ENCODE measurements around the gene PAX7.

Gene PAX7

DNA sequence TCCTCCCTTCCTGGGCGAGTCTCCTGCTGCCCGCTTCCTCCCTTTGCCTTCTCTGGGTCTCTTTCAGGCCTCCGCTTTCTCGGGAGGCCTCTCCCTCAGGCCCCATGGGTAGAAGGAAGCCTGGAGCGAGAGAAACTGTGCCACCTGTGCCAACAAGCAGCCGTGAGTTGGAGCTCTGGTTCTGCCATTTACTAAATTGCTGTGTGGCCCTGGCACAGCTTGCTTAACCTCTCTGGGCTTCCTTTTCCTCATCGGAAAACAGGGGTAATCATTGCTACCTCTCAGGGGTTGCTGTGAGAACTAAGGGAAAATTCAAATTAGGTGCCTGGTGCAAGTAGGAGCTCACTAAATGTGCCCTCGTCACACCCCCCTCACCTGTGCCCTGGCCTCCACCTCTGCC is 80.4 kb downstream of the PAX7 start:
- FAIRE-seq: no peak

DNA sequence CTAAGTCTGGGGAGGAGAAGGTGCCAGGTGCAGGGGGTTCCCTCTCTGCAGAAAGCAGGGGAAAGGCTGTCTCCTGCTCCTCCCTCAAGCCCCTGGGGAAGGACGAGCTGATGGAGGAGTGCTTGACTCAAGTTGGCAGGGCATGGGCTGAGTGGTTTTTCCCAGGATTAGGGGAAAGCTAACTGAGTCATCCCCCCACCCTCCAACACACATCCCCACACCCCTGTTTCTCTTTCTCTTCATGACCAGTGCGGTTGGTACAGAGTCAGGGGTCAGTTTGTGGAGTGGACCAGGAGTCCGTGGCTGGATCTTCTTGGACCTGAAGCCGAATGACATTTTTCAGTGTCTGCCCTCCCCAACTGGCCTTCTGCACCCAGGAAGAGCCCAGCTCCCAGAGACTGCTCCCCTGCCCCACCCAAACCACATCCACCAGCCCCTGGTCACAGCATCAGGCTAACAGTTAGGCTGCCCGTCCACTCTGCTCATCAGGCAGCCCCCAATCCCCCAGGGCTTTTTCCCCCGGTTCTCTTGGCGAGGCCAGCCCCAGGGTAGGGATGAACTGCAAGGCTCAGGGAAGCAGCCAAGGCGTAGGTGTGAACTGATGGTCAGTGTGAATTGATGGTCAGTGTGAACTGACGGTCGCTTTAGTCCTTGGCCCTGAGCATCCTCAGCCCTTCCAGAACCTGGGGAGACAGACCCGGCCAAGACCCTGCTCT is 81.0 kb downstream of the PAX7 start:
- no peak for FAIRE-seq

DNA sequence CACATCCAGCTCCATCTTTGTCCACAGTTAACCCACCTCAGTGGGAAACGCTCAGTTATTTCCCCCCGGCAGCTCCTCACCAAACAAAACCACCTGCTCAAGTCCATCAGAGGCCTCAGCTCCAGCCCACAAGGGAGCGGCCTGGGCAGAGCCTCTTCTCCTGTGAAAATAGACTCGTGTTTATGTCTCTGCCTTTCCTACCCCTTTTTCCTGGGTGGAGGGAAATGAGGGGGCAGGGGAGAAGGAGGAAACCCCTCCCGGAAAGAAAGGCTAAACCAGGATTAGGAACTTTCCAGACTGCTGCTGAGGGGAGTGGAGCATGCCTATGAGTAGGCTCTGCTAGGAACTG is 81.6 kb downstream of the PAX7 start:
- FAIRE-seq: no peak

- FAIRE-seq: no peak
Observed at GRCh38 chr1:18714404-18715175, 83.9 kb downstream of the PAX7 start.

GRCh38 chr1:18716112-18716784 is 85.6 kb downstream of the PAX7 start:
- FAIRE-seq: no peak

DNA sequence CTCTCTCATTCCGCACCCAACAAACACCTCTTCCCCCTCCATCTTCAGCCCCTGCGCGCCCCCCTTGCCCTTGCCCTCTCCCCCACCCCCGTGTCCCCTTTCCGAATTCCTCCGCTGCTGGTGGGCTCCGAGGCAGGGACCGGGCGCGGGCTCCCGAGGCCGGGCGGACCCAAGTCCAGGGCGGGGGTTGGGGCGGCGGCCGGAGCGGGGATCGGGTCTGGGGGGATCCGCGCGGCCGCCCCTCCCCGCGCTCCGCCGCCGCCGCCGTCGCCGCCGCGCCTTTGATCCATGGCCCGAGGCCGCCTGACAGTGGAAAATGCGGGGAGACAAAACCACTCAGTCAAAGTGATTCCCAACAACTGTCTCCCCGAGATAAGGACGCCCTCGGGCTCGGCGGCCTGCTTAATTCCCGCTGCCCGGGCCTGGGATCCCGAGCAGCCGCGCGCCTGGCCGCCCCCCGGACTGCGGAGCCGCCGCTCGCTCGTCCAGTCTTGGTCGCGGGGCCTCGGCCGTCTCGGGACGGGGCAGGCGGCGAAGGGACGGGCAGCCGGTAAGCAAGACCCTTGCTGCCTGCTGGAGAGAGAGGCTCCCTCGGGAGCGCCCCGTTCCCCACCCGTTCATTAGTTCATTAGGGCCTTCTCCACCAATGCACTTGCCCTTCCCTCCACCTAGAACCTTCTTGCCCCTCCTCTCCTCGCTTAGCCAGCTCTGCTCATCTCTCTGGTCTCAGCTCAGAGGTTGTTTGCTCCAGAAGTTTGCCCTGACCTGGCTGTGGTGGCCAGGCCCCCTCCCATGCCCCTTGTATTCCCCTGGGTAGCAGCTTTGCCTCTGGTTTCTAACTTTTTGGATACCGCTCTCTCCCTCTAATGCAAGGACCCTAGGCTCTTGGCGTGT is 86.4 kb downstream of the PAX7 start:
- no peak for FAIRE-seq

DNA sequence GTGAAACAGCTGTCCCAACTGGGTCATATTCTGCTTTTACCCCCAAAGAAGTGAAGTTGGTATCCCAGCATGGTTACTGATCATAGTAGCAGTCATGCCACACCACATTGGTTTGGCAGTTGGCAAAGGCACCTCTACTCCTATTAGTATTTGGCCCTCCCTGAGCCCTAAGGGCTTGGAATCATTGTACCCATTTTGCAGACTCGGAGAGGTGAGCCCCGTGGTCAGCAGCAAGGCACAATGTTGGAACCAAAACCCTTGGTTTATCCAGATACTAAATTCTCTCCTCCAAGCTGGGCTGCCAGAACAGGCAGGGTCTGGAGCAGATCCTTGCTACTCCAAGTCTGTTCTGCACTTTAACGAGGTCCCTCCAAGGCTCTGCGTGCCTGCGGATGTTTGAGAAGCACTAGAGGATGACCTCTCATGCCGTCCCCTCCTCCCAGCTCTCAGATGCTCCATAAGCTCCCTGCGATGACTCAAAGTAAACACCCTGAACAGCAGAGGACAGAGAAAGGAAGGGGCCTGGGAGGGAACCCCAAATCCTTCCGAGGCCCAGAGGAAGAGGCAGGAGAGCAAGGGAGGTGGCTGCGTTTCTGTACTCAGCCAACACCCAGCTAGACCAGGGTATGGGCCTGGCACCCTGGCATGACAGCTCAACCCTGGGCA is 89.3 kb downstream of the PAX7 start:
- FAIRE-seq: no peak

- no peak for FAIRE-seq
Observed at GRCh38 chr1:18721041-18721440, 90.4 kb downstream of the PAX7 start.

DNA sequence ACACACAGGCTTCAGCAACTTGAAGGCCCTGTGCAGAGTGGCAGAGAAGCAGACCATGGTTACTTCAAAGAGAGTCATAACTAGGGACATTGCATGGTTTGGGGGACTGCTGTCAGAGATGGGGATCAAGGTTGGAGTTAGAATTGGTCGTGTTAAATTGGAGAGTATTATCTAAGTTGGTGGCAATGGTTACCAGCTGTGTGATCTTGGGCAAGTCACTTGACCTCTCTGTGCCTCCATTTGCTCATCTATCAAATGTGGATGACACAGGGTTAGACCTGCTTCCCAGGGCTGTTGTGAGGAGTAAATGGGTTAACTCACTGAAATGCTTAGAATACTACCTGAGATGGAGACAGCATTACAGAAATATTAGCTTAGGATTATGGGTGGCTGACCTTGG is 91.1 kb downstream of the PAX7 start:
- no peak for FAIRE-seq

- no peak for FAIRE-seq
Observed at GRCh38 chr1:18722270-18722669, 91.6 kb downstream of the PAX7 start.

GRCh38 chr1:18723206-18723605 is 92.6 kb downstream of the PAX7 start:
- no peak for FAIRE-seq

DNA sequence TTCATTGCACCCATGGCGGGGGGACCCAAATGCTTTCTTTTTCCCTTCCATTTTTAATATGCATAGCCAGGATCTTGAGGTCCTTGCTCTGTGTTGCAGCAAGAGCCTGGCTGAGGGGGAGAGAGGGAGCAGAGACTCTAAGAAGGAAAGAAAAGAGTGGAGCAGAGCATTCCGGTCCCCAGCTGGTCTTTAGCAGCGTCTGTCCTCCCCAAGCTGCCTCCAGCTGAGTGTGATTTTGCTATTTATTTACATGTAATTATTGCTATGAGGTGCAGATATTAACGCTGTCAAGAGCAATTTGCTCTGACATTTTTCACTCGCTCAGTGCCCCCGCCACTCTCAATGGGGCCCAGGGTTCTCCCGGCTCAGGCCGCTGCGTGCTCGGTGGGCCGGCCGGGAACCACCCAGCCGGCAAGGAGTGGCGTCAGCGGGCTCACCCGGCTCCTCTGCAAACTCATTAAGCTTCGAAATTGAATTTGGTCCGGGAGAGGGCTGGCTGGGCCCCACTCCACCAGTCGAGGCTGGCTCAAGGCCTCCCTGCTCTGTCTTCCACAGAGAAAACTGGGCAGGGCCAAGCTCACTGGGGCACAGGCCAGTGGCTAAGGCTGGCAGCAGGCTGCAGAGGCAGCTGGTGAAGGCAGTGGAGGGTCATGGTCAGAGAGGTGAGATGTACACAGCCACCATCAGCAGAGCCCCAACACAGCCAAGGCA is 93.2 kb downstream of the PAX7 start:
- no peak for FAIRE-seq

DNA sequence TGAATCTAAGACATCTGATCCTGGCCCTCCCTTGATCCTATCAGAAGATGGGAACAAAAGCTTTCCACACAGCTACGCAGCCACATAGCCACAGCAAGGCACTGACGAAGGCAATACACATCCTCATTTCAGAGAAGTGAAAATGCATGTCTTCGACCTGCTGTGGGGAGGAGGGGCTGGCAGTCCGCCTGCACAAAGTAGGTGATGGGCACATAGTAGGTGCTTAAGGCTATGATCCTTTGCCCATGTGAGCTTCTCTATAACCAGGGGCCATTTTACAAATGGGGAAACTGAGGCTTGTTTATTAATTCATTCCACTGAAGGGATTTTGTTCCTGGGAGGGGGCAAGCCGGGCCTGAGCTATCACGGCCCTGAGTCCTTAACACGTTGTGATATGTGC is 94.2 kb downstream of the PAX7 start:
- FAIRE-seq: no peak

DNA sequence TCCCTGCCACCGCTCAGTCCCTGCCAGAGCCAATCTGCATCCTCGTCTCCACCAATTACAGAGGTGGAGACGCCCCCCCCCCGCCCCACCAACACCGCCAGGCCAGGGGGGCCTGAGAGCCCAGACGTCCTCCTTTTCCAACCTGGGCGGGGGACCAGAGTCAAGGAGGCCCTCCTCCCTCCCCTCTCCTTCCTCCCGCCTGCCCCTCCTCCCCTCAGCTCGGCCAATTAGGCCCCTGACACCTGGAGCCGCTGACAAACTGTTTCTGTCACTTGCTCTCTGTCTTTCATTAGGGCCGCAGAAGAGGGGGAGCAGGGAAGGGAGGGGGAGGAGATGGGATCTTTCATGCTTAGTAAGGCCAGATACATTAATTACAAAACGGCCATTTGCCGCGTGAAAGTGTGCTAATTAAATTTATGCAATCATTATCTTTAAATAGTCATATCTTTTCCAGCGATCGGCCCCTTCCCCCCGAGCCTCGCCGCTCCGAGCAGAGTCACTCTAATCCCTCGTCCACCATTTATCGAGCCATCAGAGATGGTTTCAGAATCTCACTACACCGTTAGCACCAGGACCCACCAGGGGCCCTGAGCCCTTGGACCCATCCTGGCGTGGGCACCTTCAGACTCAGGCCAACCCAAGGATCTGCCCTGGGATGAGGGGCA is 94.7 kb downstream of the PAX7 start:
- no peak for FAIRE-seq

DNA sequence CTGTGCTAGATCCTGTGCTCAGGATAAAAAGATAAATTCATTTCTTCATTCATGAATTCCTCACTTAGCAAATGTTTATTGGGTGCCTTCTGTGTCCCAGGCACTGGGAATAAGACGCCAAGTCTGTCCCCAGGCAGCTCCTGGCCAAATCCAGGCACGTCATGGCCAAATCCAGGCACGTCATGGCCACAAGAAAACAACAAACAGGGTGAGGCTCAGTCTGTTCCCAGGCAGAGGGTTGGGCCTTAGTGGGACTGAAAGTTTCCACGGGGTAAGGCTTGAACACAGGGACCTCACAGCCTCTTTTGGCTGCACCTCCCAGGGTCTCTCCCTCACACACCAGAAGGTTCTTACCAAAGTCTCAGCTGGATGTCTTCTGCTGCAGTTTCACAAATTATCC is 95.7 kb downstream of the PAX7 start:
- FAIRE-seq: no peak

DNA sequence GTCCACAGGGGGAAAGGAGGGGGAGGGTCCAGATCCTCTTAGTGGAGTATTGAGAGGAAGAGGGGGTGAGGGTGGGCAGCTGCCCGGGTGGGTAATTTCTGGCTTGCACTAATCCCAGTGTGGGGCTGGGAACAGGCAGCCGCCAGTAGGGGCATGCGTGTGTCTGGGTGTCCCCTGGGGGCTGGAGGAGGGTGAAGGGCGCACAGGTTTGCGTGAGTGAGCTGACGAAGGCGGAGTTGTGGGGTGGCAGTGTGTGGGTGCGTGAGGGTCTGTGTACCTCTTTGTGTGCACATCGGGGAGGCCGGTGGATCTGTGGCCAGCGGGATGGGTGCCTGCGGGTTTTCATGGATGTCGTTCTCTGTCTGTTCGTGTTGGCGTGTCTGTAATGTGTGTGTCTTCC is 97.3 kb downstream of the PAX7 start:
- no peak for FAIRE-seq

GRCh38 chr1:18730321-18730720 is 99.7 kb downstream of the PAX7 start:
- no peak for FAIRE-seq

DNA sequence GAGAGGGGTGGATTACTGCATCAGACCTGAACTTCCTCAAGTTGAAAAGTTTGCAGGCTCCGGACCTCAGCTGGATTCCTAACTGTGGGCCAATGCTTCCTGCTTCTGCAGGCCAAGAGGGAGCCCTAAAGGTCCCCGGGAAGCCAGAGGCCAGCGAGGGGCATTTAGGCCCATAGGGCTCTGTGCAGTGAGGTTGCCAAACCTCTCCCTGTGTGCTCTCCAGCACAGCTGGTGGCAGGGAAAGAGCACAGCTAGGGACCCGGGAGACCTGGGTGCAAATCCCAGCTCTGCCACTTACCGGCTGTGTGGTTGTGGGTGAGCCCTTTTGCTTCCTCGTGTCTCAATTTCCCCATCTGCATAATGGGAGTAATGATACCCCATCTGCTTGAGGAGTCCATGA is 100.5 kb downstream of the PAX7 start:
- FAIRE-seq: no peak

DNA sequence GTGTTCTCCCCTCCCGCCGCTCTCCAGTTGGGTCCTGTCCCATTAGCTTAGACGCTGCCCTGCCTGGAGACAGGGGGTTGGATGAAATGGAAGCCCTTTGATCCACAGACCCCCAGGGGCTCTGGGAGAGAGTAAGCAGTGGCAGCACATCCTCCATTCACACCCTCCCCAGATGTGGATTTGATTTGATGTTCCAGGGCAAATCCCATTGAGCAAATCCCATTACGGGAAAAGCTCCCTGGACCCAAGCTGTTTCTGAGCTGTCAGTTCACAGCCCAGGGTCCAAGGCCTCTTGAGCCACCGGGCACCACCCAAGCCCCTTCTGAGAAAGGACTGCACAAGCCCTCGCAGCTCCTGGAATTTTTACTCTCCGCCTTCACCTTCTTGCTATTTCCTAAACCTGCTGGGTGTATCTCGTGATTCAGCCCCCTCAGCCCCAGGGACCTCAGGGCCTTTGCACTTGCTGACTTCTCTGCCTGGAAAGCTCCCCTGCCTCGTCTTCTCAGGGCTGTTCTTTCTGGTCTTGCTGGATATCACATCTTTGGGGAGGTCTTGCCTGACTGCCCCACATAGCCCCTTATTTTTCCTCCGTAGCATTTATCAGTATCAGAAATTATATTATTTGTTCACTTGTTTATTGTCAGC is 101.1 kb downstream of the PAX7 start:
- FAIRE-seq: no peak

DNA sequence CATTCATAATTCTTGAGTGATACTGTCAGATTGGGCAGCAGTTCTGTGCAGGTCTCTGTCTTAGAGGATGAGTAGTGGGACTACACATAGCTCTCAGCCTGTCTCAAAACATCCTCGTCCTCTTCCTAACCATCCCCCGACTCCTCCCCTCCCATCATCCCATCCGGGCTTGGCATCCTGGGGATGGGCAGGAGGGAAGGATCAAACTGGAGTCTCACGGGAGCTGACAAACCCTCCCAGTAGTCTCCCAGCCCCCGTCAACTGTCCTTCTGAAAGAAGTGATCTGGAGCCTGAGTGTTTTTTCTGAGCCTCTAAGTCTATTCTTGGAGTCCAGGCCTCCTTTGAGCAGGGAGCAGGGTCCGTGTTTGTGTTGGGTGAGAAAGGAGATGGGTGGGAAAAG is 102.0 kb downstream of the PAX7 start:
- no peak for FAIRE-seq

DNA sequence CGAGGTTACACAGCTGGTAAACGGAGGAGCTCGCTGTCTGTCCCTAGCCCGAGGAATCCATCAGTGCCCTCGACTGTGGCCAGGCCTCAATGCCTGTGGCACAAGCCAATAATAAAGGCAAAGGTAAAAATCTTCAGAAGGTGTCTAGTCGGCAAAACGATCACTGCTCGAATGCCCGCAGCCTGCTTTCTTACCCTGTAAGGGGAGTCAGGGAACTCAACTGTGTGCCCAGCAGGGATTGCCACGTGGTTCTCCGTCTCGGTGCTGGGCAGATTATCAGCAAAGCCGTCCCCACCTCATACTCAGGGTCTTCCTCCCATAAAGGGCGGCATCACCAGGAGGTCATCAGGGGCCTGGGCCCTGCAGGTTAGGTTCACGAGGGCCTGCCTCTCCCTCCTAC is 103.4 kb downstream of the PAX7 start:
- no peak for FAIRE-seq

All from A204.1 (cell line).